ENCODE data around the gene BHLHE41. TPM values are rescaled to one million over a fixed set of nuclear protein-coding genes. Genes with fewer than 3 reads are reported as not detected.

Gene BHLHE41
- total RNA-seq, 6 donors from 2014 or later, result 9.3 to 78.6 (median 35.2) TPM

DNA sequence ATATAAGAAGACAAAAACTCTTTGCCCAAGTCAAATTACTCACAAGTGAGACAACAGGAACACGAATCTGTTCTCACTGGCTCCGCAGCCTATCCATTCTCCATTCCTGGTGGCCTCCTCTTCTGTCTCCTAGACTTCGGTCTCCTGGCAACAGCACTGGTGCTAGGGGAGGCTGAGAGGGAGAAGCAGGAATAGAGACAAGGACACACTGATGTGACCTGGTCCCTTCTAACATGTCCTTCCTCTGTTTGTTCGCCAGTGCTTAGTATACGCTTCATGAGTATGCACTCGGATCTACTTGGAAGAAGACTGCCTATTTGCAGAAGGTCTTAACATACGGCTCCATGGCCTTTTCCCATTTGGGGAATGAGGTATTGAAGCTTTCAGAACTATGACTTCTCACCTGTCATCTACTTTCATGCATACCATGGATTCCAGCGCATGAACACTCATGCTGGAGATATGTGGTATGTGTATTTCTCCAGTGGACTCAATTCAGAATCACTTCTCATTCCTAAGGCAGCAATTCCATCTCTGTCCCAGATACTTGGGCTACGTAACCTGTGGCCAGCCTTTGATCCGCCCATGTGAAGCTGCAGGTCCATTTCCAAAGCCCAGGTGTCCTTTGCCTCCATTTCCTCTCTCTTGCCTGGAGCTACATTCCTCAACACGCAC is 33.9 kb downstream of the BHLHE41 start:
- no peaks in the 10 kb centered on the region for H3K27me3 ChIP-seq
- TF ChIP-seq POLR2A (IDR thresholded peaks at IDR 0.05), result no peak
- TF ChIP-seq POLR2AphosphoS5 (IDR thresholded peaks at IDR 0.05), result no peak
- no peak for TF ChIP-seq EP300 (IDR thresholded peaks at IDR 0.05)
- TF ChIP-seq, protein P1, sequence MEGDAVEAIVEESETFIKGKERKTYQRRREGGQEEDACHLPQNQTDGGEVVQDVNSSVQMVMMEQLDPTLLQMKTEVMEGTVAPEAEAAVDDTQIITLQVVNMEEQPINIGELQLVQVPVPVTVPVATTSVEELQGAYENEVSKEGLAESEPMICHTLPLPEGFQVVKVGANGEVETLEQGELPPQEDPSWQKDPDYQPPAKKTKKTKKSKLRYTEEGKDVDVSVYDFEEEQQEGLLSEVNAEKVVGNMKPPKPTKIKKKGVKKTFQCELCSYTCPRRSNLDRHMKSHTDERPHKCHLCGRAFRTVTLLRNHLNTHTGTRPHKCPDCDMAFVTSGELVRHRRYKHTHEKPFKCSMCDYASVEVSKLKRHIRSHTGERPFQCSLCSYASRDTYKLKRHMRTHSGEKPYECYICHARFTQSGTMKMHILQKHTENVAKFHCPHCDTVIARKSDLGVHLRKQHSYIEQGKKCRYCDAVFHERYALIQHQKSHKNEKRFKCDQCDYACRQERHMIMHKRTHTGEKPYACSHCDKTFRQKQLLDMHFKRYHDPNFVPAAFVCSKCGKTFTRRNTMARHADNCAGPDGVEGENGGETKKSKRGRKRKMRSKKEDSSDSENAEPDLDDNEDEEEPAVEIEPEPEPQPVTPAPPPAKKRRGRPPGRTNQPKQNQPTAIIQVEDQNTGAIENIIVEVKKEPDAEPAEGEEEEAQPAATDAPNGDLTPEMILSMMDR (IDR thresholded peaks at IDR 0.05), result no peak
- DNase-seq (no peak), ATAC-seq (ENCODE audit: low FRiP score in 2 of 2) (peak in 1 of 2 donors; percentile 57)
- H3K27ac ChIP-seq, result no peak overlapping the region
- no peaks in the 10 kb centered on the region for H3K9me3 ChIP-seq
- 81 to 89% methylated on average over 11 of the region's 11 CpGs for WGBS, 2 donors
- H3K4me1 ChIP-seq, result no peaks in the 10 kb centered on the region
- no peaks in the 10 kb centered on the region for H3K36me3 ChIP-seq
- no peak overlapping the region for H3K4me3 ChIP-seq

DNA sequence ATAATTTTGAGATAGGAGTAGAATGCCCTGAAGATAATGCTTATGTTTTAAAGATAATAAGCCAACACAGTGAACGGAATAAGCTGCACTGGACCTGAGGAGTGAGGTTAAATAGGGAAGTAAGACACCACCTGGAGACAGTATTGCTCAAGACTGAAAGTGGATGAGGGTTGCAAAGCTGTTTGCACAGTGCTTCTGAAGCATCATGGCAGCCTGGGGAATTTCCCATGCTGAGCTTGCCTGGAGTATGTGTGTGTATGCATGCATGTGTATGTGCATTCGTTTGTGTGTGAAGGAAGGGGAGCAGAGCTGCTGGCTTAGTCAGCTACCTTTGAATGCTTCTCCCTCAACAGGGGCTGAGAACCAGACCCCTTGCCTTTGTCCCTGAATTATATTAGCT is 35.8 kb downstream of the BHLHE41 start:
- ATAC-seq (ENCODE audit: low FRiP score in 2 of 2) (peak; percentile 31 to 63), DNase-seq (peak in 1 of 2 donors; percentile 72)
- H3K27ac ChIP-seq, result no peak overlapping the region
- no peaks in the 10 kb centered on the region for H3K4me1 ChIP-seq
- H3K4me3 ChIP-seq, result no peak overlapping the region
- no peaks in the 10 kb centered on the region for H3K36me3 ChIP-seq
- no peaks in the 10 kb centered on the region for H3K27me3 ChIP-seq
- peak in 1 of 4 donors; percentile 49 for TF ChIP-seq EP300 (IDR thresholded peaks at IDR 0.05)
- no peak for TF ChIP-seq POLR2A (IDR thresholded peaks at IDR 0.05)
- WGBS, 2 donors, result 40 to 54% methylated on average over 2 of the region's 2 CpGs
- H3K9me3 ChIP-seq, result no peaks in the 10 kb centered on the region

DNA sequence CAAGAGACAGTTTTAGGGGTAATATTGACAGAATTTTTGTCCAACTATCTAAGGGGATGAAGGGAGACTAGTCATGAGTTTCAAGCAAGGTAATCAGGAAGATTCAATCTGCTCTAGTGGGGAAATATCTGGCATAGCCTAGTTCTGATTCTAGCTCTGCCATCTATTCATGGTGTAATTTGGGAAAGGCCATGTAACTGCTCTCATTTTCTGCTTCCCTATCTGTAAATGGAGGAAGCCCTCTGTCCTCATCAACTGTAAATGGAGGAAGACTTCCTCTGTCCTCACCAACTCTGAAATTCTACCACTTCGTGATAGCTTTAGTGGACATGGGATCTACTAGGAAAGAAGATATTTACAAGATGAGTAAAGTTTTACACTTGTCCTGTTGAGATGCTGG is 37.9 kb downstream of the BHLHE41 start:
- H3K9me3 ChIP-seq, result no peaks in the 10 kb centered on the region
- no peak overlapping the region for H3K4me3 ChIP-seq
- 80 to 81% methylated on average over 1 of the region's 1 CpG for WGBS, 2 donors
- no peaks in the 10 kb centered on the region for H3K4me1 ChIP-seq
- H3K27me3 ChIP-seq, result no peaks in the 10 kb centered on the region
- ATAC-seq (ENCODE audit: low FRiP score in 2 of 2) (no peak), DNase-seq (no peak)
- H3K36me3 ChIP-seq, result no peaks in the 10 kb centered on the region
- TF ChIP-seq POLR2A (IDR thresholded peaks at IDR 0.05), result no peak
- no peak for TF ChIP-seq POLR2AphosphoS5 (IDR thresholded peaks at IDR 0.05)
- no peak for TF ChIP-seq EP300 (IDR thresholded peaks at IDR 0.05)
- TF ChIP-seq, protein P1 (IDR thresholded peaks at IDR 0.05), result no peak
- no peak overlapping the region for H3K27ac ChIP-seq

DNA sequence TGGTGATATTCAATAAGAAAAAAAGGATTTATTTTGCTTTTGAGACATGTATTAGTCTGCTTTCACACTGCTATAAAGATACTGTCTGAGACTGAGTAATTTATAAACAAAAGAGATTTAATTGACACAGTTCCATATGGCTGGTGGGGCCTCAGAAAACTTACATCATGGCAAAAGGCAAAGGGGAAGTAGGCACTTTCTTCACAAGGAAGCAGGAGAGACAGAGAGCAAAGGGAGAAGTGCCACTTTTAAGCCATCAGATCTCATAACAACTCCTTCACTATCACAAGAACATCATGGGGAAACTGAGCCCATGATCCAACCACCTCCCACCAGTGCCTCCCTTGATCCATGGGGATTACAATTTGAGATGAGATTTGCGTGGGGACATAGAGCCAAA is 43.9 kb downstream of the BHLHE41 start:
- DNase-seq (no peak), ATAC-seq (ENCODE audit: low FRiP score in 2 of 2) (no peak)
- no peak overlapping the region for H3K27ac ChIP-seq
- no peak for TF ChIP-seq POLR2A (IDR thresholded peaks at IDR 0.05)
- TF ChIP-seq POLR2AphosphoS5 (IDR thresholded peaks at IDR 0.05), result no peak
- TF ChIP-seq, protein P1 (IDR thresholded peaks at IDR 0.05), result no peak
- no peak for TF ChIP-seq EP300 (IDR thresholded peaks at IDR 0.05)
- H3K36me3 ChIP-seq, result no peaks in the 10 kb centered on the region
- 92% methylated on average over 1 of the region's 1 CpG for WGBS, 2 donors
- no peaks in the 10 kb centered on the region for H3K27me3 ChIP-seq
- no peak overlapping the region for H3K4me3 ChIP-seq
- H3K9me3 ChIP-seq, result no peaks in the 10 kb centered on the region
- no peaks in the 10 kb centered on the region for H3K4me1 ChIP-seq

DNA sequence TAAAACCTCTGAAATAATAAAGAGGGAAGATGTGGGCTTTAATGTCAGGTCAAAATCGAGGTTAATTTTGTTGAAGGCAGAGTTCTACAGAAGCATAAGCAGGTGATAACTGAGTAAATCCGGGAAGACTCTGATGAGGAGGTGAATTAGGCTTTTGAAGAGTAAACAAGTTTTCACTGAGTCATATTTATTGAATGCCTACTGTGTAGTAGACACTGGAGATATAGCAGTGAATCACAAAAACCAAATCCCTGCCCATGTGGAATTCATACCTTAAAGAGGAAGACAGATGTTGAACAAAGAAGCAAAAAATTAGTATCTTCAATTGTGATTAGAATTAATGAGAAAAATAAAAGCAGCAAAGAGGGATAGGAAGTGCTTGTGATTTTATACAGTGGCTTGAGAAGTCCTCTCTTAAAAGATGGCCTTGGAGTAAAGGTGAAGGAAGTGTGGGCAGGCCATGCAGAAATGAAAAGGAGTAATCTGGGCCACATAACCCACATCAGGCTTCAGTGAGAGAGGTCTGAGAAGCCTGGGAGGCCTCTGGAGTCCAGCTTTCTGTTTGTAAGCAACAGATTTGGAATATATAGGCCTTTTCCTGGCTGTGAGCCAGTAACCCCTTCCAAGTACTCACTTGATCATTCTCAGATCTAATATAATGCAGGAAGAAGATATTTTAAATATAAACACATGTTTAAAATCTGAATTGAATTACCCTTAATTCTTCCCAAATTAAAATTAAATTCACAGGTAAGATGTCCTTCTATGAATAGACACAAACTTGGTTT is 46.7 kb downstream of the BHLHE41 start:
- H3K27ac ChIP-seq, result no peak overlapping the region
- 84 to 88% methylated on average over 2 of the region's 2 CpGs for WGBS, 2 donors
- no peaks in the 10 kb centered on the region for H3K9me3 ChIP-seq
- H3K27me3 ChIP-seq, result no peaks in the 10 kb centered on the region
- DNase-seq (no peak), ATAC-seq (ENCODE audit: low FRiP score in 2 of 2) (no peak)
- H3K4me3 ChIP-seq, result no peak overlapping the region
- H3K36me3 ChIP-seq, result no peaks in the 10 kb centered on the region
- no peaks in the 10 kb centered on the region for H3K4me1 ChIP-seq
- TF ChIP-seq POLR2A (IDR thresholded peaks at IDR 0.05), result no peak
- TF ChIP-seq, protein P1 (IDR thresholded peaks at IDR 0.05), result no peak
- no peak for TF ChIP-seq EP300 (IDR thresholded peaks at IDR 0.05)
- TF ChIP-seq POLR2AphosphoS5 (IDR thresholded peaks at IDR 0.05), result no peak

Data from upper lobe of left lung (tissue), 6 donors.